HG03280 (cell line): ENCODE results near the gene GPR45.
"Not testable (repeated sequence)": the region's sequence is repeated elsewhere in the genome, so short reads cannot be mapped to it uniquely, and the experiment has no call there.

Source experiments
- ATAC-seq: cut with Tn5 transposase; IDR thresholded peaks from one replicate; pipeline ENCODE4 v1.9.1; 2021; ENCODE audit warnings: mild to moderate bottlenecking, moderate library complexity; ENCODE audit not compliant: unreplicated experiment

Gene GPR45, protein sequence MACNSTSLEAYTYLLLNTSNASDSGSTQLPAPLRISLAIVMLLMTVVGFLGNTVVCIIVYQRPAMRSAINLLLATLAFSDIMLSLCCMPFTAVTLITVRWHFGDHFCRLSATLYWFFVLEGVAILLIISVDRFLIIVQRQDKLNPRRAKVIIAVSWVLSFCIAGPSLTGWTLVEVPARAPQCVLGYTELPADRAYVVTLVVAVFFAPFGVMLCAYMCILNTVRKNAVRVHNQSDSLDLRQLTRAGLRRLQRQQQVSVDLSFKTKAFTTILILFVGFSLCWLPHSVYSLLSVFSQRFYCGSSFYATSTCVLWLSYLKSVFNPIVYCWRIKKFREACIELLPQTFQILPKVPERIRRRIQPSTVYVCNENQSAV

DNA sequence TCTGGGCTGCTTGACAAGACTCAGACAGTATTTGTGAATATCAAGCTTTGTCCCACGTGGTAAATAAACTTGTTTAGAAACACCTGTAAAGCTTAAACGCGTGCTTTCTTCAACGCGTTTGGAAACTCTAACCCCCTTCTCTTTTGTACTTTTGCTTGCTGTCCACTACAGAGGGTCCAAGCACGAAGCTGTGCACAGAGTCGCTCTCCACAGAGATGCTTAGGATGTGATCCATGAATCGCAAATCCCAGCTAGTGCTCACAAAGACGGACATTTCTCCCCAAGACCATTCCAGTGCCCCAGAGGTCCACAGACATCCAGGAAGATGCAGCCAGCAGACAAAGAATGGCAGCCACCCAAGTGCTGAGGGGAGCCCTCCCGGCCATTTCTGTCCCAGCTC, at the start of gene GPR45:
Gene GPR45, plus strand, starts transcription at position 301 of the 400 bp plus-strand sequence. CDS start 116 bp downstream, outside the sequence.
- no peak for ATAC-seq

DNA sequence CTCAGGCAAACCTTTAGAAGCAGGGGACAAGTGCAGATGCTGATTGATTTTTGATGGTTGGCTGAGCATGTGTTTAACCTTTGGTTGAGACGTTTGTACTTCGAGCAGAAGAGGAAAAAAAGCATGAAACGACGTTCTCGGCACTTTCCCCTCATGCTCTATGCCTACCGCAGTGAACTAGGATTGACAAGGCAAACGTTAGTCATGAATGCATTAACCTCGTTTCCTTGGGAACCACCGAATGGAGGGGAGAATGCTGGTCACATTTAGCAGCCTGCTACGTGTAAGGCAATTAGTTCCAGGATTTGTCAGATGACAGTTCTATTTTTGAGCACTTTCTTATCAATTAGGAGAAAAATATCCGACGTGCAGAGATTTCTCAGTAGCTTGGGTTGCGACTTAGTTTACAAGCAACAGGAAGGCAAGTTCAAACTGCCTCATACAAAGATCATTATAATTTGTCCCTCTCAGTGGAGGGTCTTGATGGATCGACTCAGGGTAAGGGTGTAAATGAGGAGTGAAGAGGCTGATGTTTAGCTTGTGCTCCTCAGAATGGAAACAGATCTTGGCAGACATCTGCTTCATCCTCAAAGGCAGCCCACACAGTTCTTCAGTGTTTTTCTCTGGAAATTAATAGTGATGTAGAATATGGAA, 47.4 kb upstream of the GPR45 start:
- ATAC-seq: no peak

DNA sequence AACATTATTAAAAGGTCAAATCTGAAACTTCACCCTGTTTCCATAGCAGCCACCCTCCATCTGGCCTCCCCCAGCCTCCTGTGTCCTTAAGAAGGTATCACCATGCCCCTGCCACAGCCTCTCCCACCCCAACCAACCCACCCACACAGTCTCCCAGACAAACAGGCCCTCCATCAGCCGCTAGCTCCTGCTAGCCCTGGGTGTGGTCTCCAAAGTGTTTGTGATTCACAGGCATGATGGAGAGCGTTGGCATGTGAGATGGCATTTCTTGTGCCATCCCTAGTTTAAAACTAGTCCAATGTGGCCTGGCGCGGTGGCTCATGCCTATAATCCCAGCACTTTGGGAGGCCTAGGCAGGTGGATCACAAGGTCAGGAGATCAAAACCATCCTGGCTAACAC, 44.9 kb upstream of the GPR45 start:
- no peak for ATAC-seq

DNA sequence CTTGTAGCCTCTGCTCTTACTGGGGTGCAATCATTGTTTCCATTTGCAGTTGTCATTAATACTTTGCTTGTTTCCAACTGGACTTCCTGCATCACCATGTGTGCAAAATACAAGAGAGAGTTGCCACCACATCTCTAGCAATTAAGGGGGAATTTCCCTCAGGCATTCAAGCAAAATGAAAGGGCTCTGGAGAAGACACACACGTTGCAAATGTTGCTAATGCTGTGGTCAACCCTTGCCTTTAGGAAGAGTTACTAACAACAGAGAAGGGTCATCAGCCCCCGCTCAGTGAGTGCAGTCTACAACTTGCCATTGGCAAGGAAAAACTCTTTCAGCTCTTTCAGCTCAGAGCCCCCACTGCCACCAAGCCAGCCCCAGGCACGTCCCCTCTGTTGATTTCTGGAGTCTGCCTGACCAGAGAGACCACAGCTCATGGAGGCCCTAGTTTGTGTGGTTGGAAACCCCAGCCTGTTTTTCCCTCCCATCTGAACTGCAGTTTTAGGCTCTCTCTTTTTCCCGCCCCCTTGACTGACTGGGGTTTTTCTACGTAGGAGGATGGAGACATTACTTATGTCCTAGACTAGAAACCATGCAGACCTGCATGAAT, 25.9 kb upstream of the GPR45 start:
- ATAC-seq: no peak

DNA sequence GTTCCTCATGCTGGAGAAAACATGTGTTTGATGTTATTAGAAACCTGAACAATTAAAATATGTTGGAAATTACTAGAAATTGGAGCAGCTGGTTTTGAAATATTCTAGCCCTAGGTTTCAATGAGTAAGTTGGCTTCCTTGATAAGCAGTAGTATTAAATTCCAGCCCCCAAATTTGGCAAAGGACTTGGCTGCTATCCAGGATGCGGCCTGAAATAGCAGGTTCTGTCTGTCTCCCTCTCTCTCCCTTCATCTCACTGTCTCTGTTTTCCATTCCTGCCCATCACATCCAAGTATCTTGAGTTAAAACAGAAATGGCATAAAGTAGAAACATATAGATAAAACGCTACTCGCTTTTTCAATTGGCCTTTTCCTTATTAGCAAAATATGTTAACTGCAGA, 20.9 kb upstream of the GPR45 start:
- no peak for ATAC-seq

DNA sequence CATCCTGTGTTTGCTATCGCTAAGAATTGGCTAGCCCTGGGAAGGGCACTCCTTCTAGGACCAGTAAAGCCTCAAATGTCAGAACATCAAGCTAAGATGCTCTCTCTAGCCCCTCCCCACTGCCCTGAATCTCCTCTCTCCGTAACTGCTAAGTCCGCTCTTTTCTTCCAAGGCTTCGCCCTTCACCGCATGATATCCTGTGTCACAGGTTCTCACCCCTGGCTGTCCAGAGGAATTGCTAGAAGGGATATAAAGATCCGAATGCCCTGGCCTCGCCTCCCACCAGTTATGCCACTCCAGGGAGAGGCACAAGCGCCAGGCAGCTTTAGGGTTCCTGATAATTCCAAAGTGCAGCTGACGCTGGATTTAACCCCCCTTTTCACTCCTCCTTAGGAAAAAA, 17.1 kb upstream of the GPR45 start:
- no peak for ATAC-seq

DNA sequence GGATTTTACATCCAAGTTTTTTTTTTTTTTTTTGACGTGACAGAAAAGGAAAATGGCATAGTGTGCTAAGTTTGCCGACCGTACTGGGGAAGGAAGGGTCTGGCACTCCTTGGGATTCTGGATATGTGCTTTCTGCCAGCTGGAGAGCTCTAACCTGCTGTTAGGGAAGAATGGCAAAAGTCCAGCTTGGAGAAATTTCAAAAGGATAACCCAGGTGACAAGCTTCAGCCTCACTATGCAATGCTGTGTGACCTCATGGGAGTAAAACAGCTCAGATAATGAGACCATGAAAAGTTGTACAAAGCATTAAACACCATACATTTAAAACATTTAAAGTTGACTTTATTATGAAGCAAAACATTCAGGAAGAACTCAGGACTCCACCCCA, 10.3 kb upstream of the GPR45 start:
- ATAC-seq: no peak

DNA sequence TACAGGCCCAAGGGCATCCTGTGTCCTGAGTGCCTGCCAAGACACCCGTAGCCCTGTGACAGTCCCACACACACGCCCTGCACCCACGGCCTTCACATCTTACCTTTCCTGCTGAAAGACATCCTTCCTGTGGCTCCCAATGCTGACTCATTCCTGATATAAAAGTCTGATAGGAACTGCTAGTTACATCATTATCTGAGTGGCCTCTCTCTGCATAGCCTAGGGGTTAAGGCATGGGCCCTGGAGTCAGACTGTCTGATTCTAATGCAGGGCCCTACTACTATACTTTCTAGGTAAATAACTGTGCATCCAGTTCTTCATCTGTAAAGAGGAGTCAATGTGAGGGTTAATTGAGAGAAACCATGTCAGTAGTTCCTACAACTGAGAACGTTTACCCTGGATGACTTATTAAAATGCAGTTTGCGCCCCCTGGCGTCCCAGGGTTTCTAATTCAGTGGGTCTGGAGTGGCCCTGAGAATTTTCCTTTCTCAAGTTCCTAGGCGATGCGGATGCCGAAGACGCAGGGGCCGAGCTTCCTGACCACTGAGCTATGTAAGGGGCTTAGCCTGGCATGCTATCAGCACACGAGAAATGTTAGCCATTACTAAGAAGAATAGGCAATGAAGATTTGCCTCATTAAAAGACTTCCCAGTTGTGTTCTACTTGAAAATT, 6.0 kb upstream of the GPR45 start:
- ATAC-seq: peak; percentile 67

DNA sequence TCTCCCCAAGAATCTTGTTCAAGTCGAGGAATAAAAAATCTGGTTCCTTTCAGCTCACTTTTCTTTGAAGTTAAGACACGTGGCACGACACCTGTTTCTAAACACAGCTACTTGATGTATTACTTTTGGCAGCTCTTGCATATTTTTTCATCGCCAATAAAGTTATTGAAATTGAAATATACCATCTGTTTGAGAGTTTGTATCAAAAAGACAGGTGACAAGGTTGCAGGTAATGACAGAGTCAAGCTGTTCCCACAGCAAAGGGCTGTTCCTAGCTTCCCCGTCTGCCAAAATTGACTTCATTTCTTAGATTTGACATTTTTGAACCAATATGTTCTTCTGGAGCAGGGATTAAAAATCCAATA, 5.5 kb upstream of the GPR45 start:
- ATAC-seq: no peak

DNA sequence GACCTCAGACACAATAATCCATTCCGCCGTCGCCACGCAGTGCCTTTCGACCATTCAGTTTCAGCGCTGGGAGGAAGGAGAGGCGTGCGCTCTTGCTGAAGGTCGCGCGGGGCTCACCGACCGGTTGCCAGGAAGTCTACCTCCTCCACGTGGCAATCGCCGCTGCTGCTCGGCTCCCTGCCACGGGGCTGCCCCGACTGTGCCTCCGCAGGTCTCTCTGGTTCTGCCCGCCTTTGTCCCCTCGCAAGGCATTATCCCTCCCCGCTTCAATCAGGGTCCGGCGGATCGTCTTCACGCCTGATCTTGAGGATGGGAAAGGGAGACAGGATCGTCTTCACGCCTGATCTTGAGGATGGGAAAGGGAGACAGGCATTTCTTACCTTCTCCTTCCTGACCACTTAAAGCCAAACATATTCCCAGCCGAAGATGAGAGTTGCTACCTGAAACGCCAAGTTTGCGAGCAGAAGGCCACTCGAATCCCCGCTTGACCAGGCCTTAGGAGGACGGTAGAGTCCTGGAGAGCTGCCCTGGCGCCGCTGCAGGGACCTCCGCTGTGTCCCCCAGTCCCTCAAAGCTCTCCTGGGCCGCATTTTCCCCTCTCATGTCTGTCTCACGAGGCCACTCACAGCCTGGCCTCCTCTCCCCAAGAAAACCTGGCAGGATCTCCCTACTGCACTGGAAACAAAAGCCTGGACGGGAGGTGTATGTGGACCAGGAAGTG, 4.3 kb upstream of the GPR45 start:
- ATAC-seq: no peak

DNA sequence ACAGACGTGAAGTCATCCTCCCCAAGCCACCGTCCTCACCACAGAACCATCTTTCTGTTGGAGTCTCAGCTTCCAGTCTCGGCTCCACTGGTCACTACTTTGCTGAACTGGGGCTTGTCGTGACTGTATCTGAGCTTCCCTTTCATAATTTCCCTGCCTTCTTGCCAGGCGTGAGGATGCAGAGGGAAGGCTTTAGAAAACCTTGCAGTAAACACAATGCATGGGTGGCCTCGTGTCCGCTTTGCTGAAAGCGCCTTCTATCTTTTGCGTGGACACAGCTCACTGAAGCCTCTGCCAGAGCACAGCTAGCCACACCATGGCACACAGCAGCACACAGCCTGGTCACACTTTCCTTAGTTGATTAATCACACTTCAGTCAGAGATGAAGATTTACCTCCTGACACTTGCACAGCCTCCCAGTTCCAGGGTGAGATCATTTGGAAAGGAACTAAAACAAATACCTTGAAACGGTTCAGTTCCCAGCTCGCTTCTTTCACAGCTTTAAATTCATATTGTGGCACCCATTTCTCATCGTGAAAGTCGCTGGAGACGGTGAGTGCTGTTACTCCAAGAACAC, 2.8 kb upstream of the GPR45 start:
- no peak for ATAC-seq

DNA sequence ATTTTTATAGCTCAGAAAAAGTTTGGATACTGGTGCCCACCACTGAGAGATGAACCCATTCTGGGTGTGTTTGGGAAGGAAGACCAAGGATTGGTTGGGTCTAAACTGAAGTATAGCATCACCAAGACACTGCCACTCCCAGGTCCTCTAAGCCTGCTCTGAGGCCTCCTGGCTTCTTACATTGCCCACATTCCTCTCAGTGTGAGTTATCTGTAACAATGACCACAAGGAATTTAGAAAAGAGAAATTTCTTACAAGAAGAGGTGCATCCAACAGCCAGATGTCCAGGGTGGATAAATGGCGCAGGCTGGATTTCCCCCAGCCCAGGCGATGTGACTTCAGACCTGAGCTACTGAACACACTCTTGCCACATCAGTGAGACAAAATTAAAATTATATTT, 1.6 kb upstream of the GPR45 start:
- no peak for ATAC-seq

DNA sequence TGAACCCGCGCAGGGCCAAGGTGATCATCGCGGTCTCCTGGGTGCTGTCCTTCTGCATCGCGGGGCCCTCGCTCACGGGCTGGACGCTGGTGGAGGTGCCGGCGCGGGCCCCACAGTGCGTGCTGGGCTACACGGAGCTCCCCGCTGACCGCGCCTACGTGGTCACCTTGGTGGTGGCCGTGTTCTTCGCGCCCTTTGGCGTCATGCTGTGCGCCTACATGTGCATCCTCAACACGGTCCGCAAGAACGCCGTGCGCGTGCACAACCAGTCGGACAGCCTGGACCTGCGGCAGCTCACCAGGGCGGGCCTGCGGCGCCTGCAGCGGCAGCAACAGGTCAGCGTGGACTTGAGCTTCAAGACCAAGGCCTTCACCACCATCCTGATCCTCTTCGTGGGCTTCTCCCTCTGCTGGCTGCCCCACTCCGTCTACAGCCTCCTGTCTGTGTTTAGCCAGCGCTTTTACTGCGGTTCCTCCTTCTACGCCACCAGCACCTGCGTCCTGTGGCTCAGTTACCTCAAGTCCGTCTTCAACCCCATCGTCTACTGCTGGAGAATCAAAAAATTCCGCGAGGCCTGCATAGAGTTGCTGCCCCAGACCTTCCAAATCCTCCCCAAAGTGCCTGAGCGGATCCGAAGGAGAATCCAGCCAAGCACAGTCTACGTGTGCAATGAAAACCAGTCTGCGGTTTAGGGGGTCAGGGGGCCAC, 897 bp downstream of the GPR45 start:
- no peak for ATAC-seq

DNA sequence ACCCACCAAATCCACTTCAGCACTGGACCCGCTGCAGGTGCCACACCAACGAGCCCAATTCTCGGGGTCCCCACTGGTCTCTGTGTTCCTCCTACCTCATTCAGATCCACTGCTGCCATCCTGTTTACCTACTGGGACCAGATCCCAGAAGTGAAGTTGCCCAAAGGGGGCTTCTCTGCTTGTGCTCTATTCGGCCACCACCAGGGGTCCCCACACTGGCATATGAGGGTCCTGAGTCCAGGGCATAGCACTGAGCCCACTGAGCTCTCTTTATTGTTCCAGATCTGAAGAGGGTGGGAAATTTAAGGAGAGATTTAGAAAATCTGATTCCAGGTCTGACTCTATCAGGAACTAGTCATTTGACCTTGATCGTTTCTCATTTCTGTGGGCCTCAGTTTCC, 2.4 kb downstream of the GPR45 start:
- ATAC-seq: no peak

DNA sequence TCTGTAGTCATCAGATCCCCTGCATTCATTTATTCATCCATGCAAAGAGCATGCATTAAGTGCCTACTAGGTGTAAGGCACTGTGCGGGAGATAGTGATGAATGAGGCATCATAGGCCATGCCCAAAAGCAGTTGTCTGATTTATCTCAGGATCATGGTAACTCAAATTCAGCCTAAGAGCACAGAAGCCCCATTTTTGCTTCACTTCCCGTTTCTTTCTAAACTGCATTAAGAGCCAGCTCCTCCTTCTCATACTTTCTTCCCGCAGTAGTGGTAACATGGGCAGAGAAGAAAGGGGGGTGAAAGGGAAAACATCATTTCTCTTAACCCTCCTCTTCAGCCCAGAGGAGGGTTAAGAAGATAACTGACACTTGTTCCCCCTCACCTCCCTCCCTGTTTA, 2.9 kb downstream of the GPR45 start:
- no peak for ATAC-seq

DNA sequence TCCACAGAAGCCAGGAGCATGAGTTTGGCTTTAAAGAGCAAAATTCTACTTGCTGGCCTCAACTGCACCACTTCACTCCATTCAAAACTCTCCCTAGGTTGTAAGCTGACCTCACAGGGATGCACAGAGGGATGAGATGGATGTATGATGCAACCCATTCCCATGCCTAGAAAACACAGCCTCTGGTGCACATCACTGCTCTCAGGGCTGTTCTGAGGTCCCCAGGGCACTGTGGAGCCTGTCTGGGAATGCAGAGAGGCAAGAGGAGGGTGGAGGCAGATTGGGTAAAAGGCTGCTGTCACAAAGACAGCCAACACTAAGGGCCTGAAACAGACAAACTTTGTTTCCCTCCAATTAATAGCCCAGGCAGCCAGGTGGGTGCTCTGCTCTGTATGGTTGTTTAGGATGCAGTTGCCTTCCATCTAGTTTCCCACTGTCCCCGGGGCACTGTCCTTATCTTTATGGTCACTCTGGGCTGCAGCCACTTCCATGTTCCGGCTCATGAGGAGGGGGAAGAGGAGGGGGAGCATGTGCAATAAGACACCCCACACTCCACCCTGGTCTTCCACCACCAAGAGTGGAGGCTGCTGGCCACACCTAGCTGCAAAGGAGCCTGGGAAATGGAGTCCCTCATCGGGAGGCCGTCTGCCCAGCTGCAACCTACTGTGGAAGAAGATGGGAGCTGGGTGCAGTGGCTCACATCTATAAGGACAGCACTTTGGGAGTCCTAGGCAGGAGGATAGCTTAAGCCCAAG, 7.0 kb downstream of the GPR45 start:
- no peak for ATAC-seq

DNA sequence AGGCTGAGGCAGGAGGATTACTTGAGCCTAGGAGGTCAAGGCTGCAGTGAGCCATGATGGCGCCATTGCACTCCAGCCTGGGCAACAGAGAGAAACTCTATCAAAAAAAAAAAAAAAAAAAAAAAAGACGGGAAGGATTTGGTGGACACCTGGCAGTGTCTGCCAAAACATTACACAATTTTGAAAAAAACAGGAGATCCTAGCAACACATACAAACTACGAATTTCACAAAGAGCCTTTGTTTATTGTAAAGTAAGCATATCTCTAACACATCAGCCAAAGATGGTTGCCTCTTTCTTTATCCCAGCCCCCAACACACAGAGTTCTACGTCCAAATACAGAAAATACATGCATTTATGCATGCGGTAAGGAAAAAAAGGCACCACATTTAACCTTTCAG, 7.6 kb downstream of the GPR45 start:
- ATAC-seq: no peak

DNA sequence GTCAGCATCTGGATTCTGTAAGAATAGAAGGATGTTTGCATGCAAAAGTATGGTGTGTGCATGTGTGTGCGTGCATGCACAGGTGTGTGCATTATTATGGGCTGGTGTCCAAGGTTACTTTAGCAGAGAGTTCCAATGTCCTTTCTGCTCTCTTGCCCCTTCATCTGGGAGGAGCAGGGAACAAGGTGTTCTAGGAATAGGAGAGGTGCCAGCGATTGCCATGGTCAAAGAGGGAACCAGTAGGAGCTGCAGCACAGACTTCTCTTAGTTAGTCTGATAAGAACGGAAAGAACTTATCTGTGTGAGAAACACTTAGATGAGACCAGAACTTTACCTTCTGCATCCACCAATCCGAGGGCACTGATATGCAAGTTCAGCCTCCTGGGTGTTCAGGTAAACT, 8.3 kb downstream of the GPR45 start:
- ATAC-seq: no peak

DNA sequence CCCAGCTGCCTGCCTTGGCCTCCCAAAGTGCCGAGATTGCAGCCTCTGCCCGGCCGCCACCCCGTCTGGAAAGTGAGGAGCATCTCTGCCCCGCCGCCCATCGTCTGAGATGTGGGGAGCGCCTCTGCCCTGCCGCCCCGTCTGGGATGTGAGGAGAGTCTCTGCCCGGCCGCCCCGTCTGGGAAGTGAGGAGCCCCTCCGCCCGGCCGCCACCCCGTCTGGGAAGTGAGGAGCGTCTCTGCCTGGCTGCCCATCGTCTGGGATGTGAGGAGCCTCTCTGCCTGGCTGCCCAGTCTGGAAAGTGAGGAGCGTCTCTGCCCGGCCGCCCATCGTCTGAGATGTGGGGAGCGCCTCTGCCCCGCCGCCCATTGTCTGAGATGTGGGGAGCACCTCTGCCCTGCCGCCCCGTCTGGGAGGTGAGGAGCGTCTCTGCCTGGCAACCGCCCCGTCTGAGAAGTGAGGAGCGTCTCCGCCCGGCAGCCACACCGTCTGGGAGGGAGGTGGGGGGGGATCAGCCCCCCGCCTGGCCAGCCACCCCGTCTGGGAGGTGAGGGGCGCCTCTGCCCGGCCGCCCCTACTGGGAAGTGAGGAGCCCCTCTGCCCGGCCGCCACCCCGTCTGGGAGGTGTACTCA, 9.6 kb downstream of the GPR45 start:
- ATAC-seq: not testable (repeated sequence)
